GM21825 (cell line): ENCODE results near the gene TBXAS1.
A peak's percentile ranks its signal among the peaks of the same experiment; 100 is the strongest.

Source experiments
- ATAC-seq: cut with Tn5 transposase; IDR thresholded peaks from one replicate; pipeline ENCODE4 v1.9.1; 2021; ENCODE audit warnings: mild to moderate bottlenecking, moderate library complexity; ENCODE audit not compliant: unreplicated experiment

Gene TBXAS1

DNA sequence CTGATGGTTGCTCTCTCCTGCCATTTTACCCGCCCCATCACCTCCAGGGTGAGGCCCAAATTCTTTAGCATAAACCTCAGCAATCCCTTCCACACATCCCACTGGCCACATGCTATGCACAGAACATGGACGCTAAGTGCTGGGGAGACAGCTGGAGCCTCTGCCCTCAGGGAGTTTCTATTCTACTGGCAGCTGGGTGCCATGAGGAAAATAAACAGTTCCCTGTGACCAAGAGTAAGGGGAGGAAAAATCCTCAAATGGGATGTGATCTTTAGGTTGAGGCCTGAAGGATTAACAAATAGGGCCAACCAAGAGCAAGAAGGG, 232.5 kb downstream of the TBXAS1 start:
- no peak for ATAC-seq

DNA sequence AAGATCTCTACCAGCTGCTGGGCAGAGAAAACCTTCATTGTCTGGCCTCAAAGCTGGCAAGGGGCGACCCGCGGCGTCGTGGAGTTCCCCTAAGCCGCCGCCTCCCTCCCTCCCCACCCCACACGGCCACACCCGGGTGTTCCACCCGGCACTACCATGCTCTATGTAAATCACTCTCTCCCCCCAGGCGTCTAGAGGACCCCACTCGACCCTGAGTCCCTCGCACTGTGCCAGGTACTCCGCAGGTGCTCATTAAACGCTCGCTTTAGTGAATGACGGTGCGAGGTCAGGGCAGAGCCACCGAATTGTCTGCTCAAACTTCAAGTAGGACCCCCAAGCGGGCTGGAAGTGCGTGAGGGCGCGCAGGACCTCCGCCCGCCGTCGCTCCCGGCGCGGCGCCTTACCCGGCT, 233.1 kb downstream of the TBXAS1 start:
- peak; percentile 15 for ATAC-seq

GRCh38 chr7:140062528-140063299, 233.7 kb downstream of the TBXAS1 start, which contains the start of gene PARP12:
PARP12 (minus strand) TSS chr7:140062951; CDS start chr7:140062847, 104 bp downstream.
- peak; percentile 94 for ATAC-seq

GRCh38 chr7:140067052-140067451, 238.0 kb downstream of the TBXAS1 start:
- no peak for ATAC-seq

DNA sequence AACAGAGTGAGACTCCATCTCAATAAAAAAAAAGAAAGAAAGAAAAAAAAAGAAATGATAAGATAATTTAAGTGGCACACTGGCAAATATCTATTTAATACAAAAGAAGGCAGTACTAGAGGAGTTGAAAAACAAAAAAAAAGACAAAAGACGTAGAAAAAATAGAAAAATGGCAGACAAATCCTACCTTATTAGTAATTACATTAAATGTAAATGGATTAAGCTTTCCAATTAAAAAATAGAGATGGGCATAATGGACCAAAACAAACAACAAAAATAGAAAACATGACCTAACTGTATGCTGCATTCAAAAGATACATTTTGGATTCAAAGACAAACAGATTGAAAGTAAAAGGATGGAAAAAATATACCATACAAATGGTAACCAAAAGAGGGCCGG, 239.0 kb downstream of the TBXAS1 start:
- ATAC-seq: no peak

- ATAC-seq: no peak
Measured at GRCh38 chr7:140069298-140069949, 240.4 kb downstream of the TBXAS1 start.
